Astrocyte of the cerebellum (primary cell): ENCODE results near the gene SYT8.

Experiments used
- DNase-seq: peaks from one replicate; pipeline ENCODE4 v3.0.0-alpha.2; 2011; ENCODE audit warnings: low read depth
- H3K4me3 ChIP-seq: 2 replicates; pipeline ENCODE4 v1.5.1; 2011; ENCODE audit warnings: mild to moderate bottlenecking, low read depth, low read length, moderate library complexity
- in situ Hi-C: cut with HindIII; loops from 2 replicates; pipeline ENCODE4 v1.10.0; 2017; ENCODE audit warnings: low sequenced_read_pairs
- TF ChIP-seq, protein P1 (sequence below): IDR thresholded peaks from 2 replicates; pipeline ENCODE4 v1.5.1; 2012; ENCODE audit warnings: low read length, low read depth, moderate library complexity, mild to moderate bottlenecking; ENCODE audit errors: missing control alignments

Gene SYT8

DNA sequence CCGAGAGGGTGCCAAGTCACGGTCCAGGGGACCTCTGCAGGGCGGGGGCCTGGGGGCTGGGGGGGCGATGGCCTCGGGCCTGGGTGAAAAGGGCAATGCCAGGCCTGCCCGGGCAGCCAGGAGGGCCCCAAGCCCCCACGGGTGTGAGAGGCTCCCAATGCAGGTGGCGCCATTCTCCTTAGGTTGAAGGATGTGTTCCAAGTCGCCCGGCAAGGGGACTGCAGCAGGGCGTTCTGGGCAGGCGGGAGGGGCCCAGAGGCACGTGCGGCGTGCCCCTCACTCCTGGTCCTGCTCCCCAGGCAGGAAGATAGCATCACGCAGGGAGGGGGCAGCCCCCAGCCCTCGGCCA lies 3.3 kb downstream of the SYT8 start:
- no peak for DNase-seq
- TF ChIP-seq, protein P1, sequence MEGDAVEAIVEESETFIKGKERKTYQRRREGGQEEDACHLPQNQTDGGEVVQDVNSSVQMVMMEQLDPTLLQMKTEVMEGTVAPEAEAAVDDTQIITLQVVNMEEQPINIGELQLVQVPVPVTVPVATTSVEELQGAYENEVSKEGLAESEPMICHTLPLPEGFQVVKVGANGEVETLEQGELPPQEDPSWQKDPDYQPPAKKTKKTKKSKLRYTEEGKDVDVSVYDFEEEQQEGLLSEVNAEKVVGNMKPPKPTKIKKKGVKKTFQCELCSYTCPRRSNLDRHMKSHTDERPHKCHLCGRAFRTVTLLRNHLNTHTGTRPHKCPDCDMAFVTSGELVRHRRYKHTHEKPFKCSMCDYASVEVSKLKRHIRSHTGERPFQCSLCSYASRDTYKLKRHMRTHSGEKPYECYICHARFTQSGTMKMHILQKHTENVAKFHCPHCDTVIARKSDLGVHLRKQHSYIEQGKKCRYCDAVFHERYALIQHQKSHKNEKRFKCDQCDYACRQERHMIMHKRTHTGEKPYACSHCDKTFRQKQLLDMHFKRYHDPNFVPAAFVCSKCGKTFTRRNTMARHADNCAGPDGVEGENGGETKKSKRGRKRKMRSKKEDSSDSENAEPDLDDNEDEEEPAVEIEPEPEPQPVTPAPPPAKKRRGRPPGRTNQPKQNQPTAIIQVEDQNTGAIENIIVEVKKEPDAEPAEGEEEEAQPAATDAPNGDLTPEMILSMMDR = no peak
- H3K4me3 ChIP-seq = no peak overlapping the region
- in situ Hi-C loops = no loop called here

DNA sequence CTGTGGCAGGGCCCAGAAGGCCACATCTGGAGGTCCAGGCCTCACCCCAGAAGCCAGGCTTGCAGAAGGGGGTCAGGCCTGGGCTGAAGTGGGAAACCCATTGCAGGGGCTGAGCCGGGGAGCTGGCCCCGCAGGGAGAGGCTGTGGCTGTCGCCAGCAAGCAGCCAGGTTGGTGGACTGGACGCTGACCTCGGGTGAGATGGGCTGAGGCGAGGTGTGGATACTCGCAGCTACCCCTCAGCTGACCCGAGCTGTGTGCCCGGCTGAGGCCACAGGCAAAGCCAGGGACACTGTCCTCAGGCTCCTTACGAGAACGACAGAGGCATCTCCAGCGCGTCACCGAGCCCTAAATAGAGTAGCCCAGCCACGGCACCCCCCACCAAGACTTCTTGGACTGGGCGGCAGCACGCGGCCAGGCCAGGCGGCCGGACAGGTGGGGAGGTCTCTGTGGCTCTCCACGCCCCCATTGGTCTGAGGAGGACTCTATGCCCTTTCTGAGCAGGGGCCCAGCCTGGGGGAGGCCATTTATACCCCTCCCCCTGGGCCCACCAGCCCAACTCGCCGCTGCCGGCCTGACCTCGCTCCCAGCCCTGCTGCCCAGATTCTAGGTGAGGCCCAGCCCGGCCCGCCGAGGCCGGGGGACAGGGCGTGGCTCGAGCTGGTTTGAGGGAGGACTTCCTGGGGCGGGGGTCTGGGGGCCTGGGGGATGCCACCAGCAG lies 3.8 kb downstream of the SYT8 start, which contains the start of gene TNNI2:
TSS of gene TNNI2 (plus strand) at position 556 of the 719 bp plus-strand sequence. CDS start 716 bp downstream, outside the sequence.
- TF ChIP-seq, protein P1 = no peak
- H3K4me3 ChIP-seq = no peak within 1 kb of the TSS
- in situ Hi-C loops = no loop called here
- no peak for DNase-seq

DNA sequence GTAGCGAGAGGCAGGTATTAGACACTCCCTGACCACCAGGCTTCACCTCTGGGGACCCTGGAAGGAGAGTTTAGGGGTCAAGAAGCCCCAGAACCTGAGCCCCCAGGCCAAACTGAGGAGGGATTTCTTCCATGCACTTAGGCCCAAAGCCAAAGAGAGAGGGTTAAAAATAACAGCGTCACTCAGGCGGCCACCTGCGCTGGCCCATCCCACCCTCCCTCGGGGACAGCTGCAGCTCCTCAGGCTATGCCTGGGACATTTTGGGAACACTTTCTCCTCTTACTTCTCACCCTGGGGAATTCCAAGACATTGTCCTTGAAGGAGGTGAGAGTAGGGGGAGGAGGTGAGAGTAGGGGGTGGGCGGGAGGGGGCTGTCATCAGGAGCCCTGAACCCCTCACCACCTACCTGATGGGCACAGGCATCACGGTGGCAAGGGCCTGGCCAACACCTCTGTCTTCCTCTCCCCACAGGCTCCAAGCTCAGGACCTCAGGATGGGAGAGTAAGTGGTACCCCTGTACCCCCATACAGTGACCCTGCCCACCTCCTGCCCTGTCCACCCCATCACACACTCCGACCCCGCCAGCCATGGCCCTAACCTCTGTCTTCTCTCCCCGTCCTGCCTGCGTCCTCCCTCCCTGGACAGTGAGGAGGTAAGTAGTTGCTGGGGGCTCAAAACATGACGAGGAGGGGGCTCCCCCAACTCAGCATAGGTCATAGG lies 4.6 kb downstream of the SYT8 start:
- H3K4me3 ChIP-seq = no peak overlapping the region
- DNase-seq = no peak
- in situ Hi-C loops = no loop called here
- TF ChIP-seq, protein P1 = no peak

DNA sequence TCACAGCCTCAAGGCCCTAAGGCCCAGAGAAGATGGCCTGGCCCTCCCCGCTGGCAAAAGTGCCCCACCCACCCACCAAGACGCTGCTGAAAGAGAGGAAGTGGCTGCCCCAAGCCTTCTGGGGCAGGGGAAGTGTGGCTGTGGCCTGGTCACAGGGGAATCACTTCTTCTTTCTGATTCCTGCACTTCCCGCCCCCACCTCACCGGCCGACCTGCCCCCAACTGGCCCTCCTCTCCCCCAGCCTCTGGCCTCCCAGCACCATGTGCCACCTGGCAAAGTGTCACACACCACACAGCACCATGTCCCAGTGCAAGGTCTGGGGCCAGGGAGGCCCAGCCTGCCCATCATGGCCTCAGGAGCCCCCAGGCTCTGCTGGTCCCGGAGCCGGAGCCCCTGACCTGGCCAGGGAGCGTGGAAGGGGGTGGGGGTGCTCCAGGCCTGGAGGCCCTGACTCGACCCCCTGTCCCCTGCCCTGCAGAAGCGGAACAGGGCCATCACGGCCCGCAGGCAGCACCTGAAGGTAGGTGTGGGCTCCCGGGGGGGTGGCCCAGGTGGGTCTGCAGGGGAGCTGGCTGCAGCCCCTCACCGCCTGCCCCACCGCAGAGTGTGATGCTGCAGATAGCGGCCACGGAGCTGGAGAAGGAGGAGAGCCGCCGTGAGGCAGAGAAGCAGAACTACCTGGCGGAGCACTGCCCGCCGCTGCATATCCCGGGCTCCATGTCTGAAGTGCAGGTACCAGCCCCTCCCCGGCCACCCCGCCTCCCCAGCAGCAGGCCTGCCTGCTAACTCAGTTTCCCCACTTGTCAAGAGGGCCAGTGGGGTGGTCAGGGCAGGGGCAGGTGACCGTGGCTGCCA lies 5.4 kb downstream of the SYT8 start:
- TF ChIP-seq, protein P1 = no peak
- no peak overlapping the region for H3K4me3 ChIP-seq
- DNase-seq = no peak
- in situ Hi-C loops = loop anchor here (10.0 kb wide), 1 partner anchor 205 kb away; no protein-coding TSS in a partner anchor

DNA sequence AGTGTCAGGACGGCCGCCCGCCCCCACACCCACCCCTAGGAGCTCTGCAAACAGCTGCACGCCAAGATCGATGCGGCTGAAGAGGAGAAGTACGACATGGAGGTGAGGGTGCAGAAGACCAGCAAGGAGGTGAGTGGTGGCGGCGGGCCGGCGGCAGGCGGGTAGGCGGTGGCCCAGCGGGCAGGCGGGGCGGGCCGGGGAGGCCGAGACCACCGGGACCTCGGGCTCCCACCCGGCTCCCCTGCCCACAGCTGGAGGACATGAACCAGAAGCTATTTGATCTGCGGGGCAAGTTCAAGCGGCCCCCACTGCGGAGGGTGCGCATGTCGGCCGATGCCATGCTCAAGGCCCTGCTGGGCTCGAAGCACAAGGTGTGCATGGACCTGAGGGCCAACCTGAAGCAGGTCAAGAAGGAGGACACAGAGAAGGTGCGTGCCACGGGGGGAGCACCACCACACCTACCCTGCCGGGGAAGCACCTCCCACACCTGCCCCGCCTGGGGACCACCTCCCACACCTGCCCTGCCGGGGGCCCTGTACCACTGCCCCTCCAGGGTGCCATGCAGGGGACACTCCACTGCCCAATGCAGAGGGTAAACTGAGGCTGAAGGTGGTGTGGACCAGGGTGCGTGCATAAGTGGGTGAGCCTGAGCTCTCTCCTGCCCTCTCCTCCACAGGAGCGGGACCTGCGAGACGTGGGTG lies 6.1 kb downstream of the SYT8 start:
- TF ChIP-seq, protein P1 = no peak
- in situ Hi-C loops = loop anchor here (10.0 kb wide), 1 partner anchor 206 kb away; no protein-coding TSS in a partner anchor
- no peak for DNase-seq
- H3K4me3 ChIP-seq = no peak overlapping the region
